ENCODE measurements around the gene VPS13A.

DNA sequence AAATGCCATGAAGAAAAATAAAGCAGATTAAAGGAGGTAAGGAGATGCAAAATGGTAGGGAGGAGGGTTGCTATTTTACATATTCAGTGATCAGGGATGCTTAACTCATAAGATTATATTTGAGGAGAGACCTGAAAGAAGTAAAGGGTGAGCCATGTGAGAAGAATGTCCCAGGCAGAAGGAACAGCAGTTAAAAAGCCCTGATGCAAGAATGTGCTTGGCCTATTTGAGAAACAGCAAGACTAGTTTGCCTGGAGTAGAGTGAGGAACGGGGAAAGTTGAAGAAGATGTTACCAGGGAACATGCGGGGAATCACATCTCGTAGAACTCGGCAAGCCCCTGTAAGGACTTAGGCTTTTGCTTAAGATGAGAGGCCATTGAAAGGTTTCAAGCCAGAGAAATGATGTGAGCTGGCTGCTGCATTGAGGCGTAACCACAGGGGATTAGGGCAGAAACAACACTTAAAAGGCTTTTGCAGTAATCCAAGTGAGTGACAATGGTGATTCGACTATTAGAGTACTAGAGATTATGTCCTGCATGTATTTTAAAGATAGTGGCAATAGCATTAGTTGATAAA lies 198.7 kb downstream of the VPS13A start:
- TF ChIP-seq POLR2A (IDR thresholded peaks at IDR 0.05) (no peak), POLR2AphosphoS5 (IDR thresholded peaks at IDR 0.05; ENCODE audit: insufficient read depth in 1 of 2, low read depth in 1 of 2) (no peak)
- TF ChIP-seq, protein P1, sequence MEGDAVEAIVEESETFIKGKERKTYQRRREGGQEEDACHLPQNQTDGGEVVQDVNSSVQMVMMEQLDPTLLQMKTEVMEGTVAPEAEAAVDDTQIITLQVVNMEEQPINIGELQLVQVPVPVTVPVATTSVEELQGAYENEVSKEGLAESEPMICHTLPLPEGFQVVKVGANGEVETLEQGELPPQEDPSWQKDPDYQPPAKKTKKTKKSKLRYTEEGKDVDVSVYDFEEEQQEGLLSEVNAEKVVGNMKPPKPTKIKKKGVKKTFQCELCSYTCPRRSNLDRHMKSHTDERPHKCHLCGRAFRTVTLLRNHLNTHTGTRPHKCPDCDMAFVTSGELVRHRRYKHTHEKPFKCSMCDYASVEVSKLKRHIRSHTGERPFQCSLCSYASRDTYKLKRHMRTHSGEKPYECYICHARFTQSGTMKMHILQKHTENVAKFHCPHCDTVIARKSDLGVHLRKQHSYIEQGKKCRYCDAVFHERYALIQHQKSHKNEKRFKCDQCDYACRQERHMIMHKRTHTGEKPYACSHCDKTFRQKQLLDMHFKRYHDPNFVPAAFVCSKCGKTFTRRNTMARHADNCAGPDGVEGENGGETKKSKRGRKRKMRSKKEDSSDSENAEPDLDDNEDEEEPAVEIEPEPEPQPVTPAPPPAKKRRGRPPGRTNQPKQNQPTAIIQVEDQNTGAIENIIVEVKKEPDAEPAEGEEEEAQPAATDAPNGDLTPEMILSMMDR (IDR thresholded peaks at IDR 0.05) = no peak
